GM21529 (cell line): ENCODE measurements around the gene EHMT1.

Source experiments
- ATAC-seq: cut with Tn5 transposase; IDR thresholded peaks from one replicate; pipeline ENCODE4 v1.9.1; 2021; ENCODE audit not compliant: unreplicated experiment

The EHMT1 gene

GRCh38 chr9:137734181-137734580 is 115.4 kb downstream of the EHMT1 start:
- no peak for ATAC-seq

- ATAC-seq = peak; percentile 88
These were observed 119.4 kb downstream of the EHMT1 start for GRCh38 chr9:137738182-137738696.

- no peak for ATAC-seq
These were observed 119.9 kb downstream of the EHMT1 start for GRCh38 chr9:137738703-137739102.

- no peak for ATAC-seq
These were observed 120.8 kb downstream of the EHMT1 start for GRCh38 chr9:137739371-137740309.

- ATAC-seq = no peak
These were observed 121.5 kb downstream of the EHMT1 start for GRCh38 chr9:137740312-137740711.

- ATAC-seq = no peak
These were observed 122.5 kb downstream of the EHMT1 start for GRCh38 chr9:137741330-137741729.

GRCh38 chr9:137742698-137743097 is 123.9 kb downstream of the EHMT1 start:
- no peak for ATAC-seq

GRCh38 chr9:137743695-137744094 is 124.9 kb downstream of the EHMT1 start:
- no peak for ATAC-seq

- no peak for ATAC-seq
These were observed 125.9 kb downstream of the EHMT1 start for GRCh38 chr9:137744632-137745183.

GRCh38 chr9:137745541-137745991 is 126.8 kb downstream of the EHMT1 start:
- ATAC-seq = no peak

- no peak for ATAC-seq
These were observed 129.5 kb downstream of the EHMT1 start for GRCh38 chr9:137748311-137748710.

GRCh38 chr9:137748741-137749140 is 129.9 kb downstream of the EHMT1 start:
- ATAC-seq = no peak

- no peak for ATAC-seq
These were observed 130.7 kb downstream of the EHMT1 start for GRCh38 chr9:137749511-137749910.

GRCh38 chr9:137750007-137750406 is 131.2 kb downstream of the EHMT1 start:
- ATAC-seq = no peak

GRCh38 chr9:137750566-137750965 is 131.8 kb downstream of the EHMT1 start:
- ATAC-seq = no peak

GRCh38 chr9:137751616-137752015 is 132.8 kb downstream of the EHMT1 start:
- no peak for ATAC-seq

GRCh38 chr9:137752426-137752825 is 133.6 kb downstream of the EHMT1 start:
- ATAC-seq = no peak

GRCh38 chr9:137753192-137753765 is 134.5 kb downstream of the EHMT1 start:
- ATAC-seq = no peak

- ATAC-seq = no peak
These were observed 136.6 kb downstream of the EHMT1 start for GRCh38 chr9:137755261-137755927.

GRCh38 chr9:137756045-137756744 is 137.4 kb downstream of the EHMT1 start:
- no peak for ATAC-seq

GRCh38 chr9:137757139-137757538 is 138.3 kb downstream of the EHMT1 start:
- no peak for ATAC-seq
